ENCODE data around the gene NPY1R.

DNA sequence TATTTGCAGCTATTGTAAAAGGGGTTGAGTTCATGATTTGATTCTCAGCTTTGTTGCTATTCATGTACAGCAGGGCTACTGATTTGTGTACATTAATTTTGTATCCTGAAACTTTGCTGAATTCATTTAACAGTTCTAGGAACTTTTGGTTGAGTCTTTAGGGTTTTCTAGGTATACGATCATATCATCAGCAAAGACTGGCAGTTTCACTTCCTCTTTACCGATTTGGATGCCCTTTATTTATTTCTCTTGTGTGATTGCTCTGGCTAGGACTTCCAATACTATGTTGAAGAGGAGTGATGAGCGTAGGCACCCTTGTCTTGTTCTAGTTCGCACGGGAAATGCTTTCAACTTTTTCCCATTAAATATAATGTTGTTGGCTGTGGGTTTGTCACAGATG, 48.1 kb downstream of the NPY1R start:
- no peak for TF ChIP-seq CTCF (IDR thresholded peaks at IDR 0.05; ENCODE audit: low read length)
- TF ChIP-seq EZH2 (IDR thresholded peaks at IDR 0.05; ENCODE audit: borderline replicate concordance, low read length): no peak

Data from OCI-LY1 (cell line).